ENCODE results near the gene SMARCD3. TPM values are rescaled to one million over a fixed set of nuclear protein-coding genes. Genes with fewer than 3 reads are reported as not detected.
A peak's percentile ranks its signal among the peaks of the same experiment; 100 is the strongest.

Gene SMARCD3
- total and polyA plus RNA-seq, 2 of the 13 experiments (the other 11 are each of a cell fraction or from before 2014, with no cell fraction given) = 0.20 to 0.62 TPM

- WGBS (ENCODE audit: low lambda C conversion rate) = 93% methylated on average over 3 of the region's 3 CpGs
- no peaks in the 10 kb centered on the region for H3K9me3 ChIP-seq (ENCODE audit: low read length)
- no peak overlapping the region for H3K4me2 ChIP-seq (ENCODE audit: low read depth, low read length)
- intact Hi-C loops (cut with micrococcal nuclease; ENCODE audit: unreplicated experiment) = no loop called here
- no peak overlapping the region for H3K27ac ChIP-seq (ENCODE audit: extremely low read length, insufficient read depth, low read length)
- no peak overlapping the region for H3K4me3 ChIP-seq (replicated peaks in 1 of 3; ENCODE audit: insufficient read depth in 1 of 3, low read depth in 2 of 3, low read length in 3 of 3)
- ATAC-seq (no peak), DNase-seq (ENCODE audit: low spot score) (no peak), FAIRE-seq (no peak)
- BruUV-seq (replicated peaks) = no TSS peak
- no peaks in the 10 kb centered on the region for H3K4me1 ChIP-seq (ENCODE audit: insufficient read depth, low read length)
- H3K36me3 ChIP-seq (replicated peaks in 1 of 2; ENCODE audit: control insufficient read depth in 1 of 2, insufficient read depth in 2 of 2, low read length in 2 of 2) = peaks cover 15 to 29% of the 10 kb centered on the region in 2 experiments; a peak in 4 of 5 replicates
- peaks cover 0 to 21% of the 10 kb centered on the region in 2 experiments; a peak in 3 of 5 replicates for H3K27me3 ChIP-seq (ENCODE audit: control insufficient read depth in 1 of 2, insufficient read depth in 2 of 2, low read length in 2 of 2)
- no peaks in the 10 kb centered on the region for H4K20me1 ChIP-seq (ENCODE audit: insufficient read depth, low read length)
- ChIA-PET CTCF (ENCODE audit: low intra/inter-chr PET ratio, low total read pairs) (no interaction called here), POLR2A (no interaction called here)
- TF ChIP-seq ZBTB25 (CRISPR knock-in tag; IDR thresholded peaks at IDR 0.05) (no peak), MAFF (IDR thresholded peaks at IDR 0.05; ENCODE audit: low read depth, low read length) (peak; percentile 96), MAFK (conservative IDR thresholded peaks at IDR 0.05 in 1 of 2, IDR thresholded peaks at IDR 0.05 in 1 of 2; ENCODE audit: low read length in 2 of 2) (peak; percentile 92 to 97), HINFP (CRISPR knock-in tag; IDR thresholded peaks at IDR 0.05; ENCODE audit: low read depth) (no peak)
- in situ Hi-C loops (cut with HindIII; ENCODE audit: extremely low pct_ligation_motif_present, low pct_unique_long_range_greater_than_20kb) = no loop called here
- H3K9ac ChIP-seq (ENCODE audit: insufficient read depth, low read depth, low read length) = no peak overlapping the region
- no peaks in the 10 kb centered on the region for H3K79me2 ChIP-seq (ENCODE audit: insufficient read depth, low read length)
- H2AFZ ChIP-seq (ENCODE audit: low read length) = no peak overlapping the region
These were observed 37.2 kb downstream of the SMARCD3 start for GRCh38 chr7:151211155-151211772.

Data from HepG2 (cell line).